NCI-H1694 (cell line): Measurements from ENCODE around the gene PHKB.
"Not testable (repeated sequence)": the region's sequence is repeated elsewhere in the genome, so short reads cannot be mapped to it uniquely, and the experiment has no call there.

ENCODE experiments used
- DNase-seq: peaks from one replicate; lab custom pipeline; 2025; lab: John Stamatoyannopoulos, UW

The PHKB gene

GRCh38 chr16:47460711-47461597, at the start of gene PHKB, which contains the start of gene ITFG1:
Gene PHKB, plus strand, starts transcription at chr16:47461331. Its CDS starts 20 bp downstream, at chr16:47461351.
Gene ITFG1, minus strand, starts transcription at chr16:47461063. Its CDS starts 18 bp downstream, at chr16:47461045.
- DNase-seq: peak; percentile 69

GRCh38 chr16:47413041-47413440, 48.1 kb upstream of the PHKB start:
- no peak for DNase-seq

- DNase-seq: no peak
Observed at GRCh38 chr16:47416869-47417268, 44.3 kb upstream of the PHKB start.

- no peak for DNase-seq
Observed at GRCh38 chr16:47424846-47425245, 36.3 kb upstream of the PHKB start.

- no peak for DNase-seq
Observed at GRCh38 chr16:47426806-47427205, 34.3 kb upstream of the PHKB start.

GRCh38 chr16:47431960-47432359, 29.2 kb upstream of the PHKB start:
- no peak for DNase-seq

GRCh38 chr16:47434274-47434673, 26.9 kb upstream of the PHKB start:
- not testable (repeated sequence) for DNase-seq

- DNase-seq: not testable (repeated sequence)
Observed at GRCh38 chr16:47440066-47440465, 21.1 kb upstream of the PHKB start.

- DNase-seq: not testable (repeated sequence)
Observed at GRCh38 chr16:47442884-47443283, 18.2 kb upstream of the PHKB start.

- DNase-seq: no peak
Observed at GRCh38 chr16:47446431-47446830, 14.7 kb upstream of the PHKB start.

GRCh38 chr16:47448830-47449575, 12.1 kb upstream of the PHKB start:
- no peak for DNase-seq

- no peak for DNase-seq
Observed at GRCh38 chr16:47449788-47450187, 11.3 kb upstream of the PHKB start.

GRCh38 chr16:47458331-47458730, 2.8 kb upstream of the PHKB start:
- no peak for DNase-seq

GRCh38 chr16:47459603-47460002, 1.5 kb upstream of the PHKB start:
- no peak for DNase-seq

GRCh38 chr16:47460359-47460710, 796 bp upstream of the PHKB start:
- no peak for DNase-seq

GRCh38 chr16:47461598-47462266, 601 bp downstream of the PHKB start:
- DNase-seq: no peak

- DNase-seq: no peak
Observed at GRCh38 chr16:47463771-47464624, 2.9 kb downstream of the PHKB start.

- DNase-seq: no peak
Observed at GRCh38 chr16:47465919-47466630, 4.9 kb downstream of the PHKB start.

GRCh38 chr16:47467501-47467900, 6.4 kb downstream of the PHKB start:
- DNase-seq: no peak

GRCh38 chr16:47468070-47468689, 7.0 kb downstream of the PHKB start:
- not testable (repeated sequence) for DNase-seq
